NCI-H1092 (cell line): ENCODE measurements around the gene HNRNPF.

ENCODE experiments used
- DNase-seq: peaks from one replicate; lab custom pipeline; 2025; lab: John Stamatoyannopoulos, UW

HNRNPF gene

GRCh38 chr10:43421201-43421507 is 12.2 kb upstream of the HNRNPF start:
- DNase-seq, result no peak

- DNase-seq, result peak; percentile 26
Measured at GRCh38 chr10:43420369-43421200, 11.6 kb upstream of the HNRNPF start.

- no peak for DNase-seq
Measured at GRCh38 chr10:43419997-43420368, 11.0 kb upstream of the HNRNPF start.

- no peak for DNase-seq
Measured at GRCh38 chr10:43417950-43418768, 9.2 kb upstream of the HNRNPF start.

GRCh38 chr10:43415544-43415943 is 6.6 kb upstream of the HNRNPF start:
- no peak for DNase-seq

- no peak for DNase-seq
Measured at GRCh38 chr10:43411536-43411935, 2.5 kb upstream of the HNRNPF start.

- DNase-seq, result no peak
Measured at GRCh38 chr10:43410345-43410744, 1.4 kb upstream of the HNRNPF start.

- peak; percentile 29 for DNase-seq
Measured at GRCh38 chr10:43409385-43410109, 561 bp upstream of the HNRNPF start.

GRCh38 chr10:43408331-43408709 is 666 bp downstream of the HNRNPF start:
- DNase-seq, result no peak

GRCh38 chr10:43407576-43408330 is 1.2 kb downstream of the HNRNPF start:
- peak; percentile 30 for DNase-seq

GRCh38 chr10:43407148-43407575 is 1.8 kb downstream of the HNRNPF start:
- no peak for DNase-seq

- no peak for DNase-seq
Measured at GRCh38 chr10:43404704-43405084, 4.3 kb downstream of the HNRNPF start.

- DNase-seq, result no peak
Measured at GRCh38 chr10:43403911-43404703, 4.9 kb downstream of the HNRNPF start.

- no peak for DNase-seq
Measured at GRCh38 chr10:43402880-43403452, 6.0 kb downstream of the HNRNPF start.

- DNase-seq, result no peak
Measured at GRCh38 chr10:43402176-43402575, 6.8 kb downstream of the HNRNPF start.

- no peak for DNase-seq
Measured at GRCh38 chr10:43401627-43402026, 7.4 kb downstream of the HNRNPF start.

GRCh38 chr10:43399320-43400310 is 9.4 kb downstream of the HNRNPF start:
- no peak for DNase-seq

- DNase-seq, result no peak
Measured at GRCh38 chr10:43398939-43399319, 10.1 kb downstream of the HNRNPF start.

- peak; percentile 73 for DNase-seq
Measured at GRCh38 chr10:43396928-43397624, 11.9 kb downstream of the HNRNPF start.
